Epidermal melanocyte (primary cell): Measurements from ENCODE around the gene CCT8L2.
"Not testable (repeated sequence)": the region's sequence is repeated elsewhere in the genome, so short reads cannot be mapped to it uniquely, and the experiment has no call there.

ENCODE experiments used
- DNase-seq: peaks from one replicate; pipeline ENCODE4 v3.0.0; 2011; ENCODE audit warnings: low spot score; ENCODE audit not compliant: insufficient read length

The CCT8L2 gene

DNA sequence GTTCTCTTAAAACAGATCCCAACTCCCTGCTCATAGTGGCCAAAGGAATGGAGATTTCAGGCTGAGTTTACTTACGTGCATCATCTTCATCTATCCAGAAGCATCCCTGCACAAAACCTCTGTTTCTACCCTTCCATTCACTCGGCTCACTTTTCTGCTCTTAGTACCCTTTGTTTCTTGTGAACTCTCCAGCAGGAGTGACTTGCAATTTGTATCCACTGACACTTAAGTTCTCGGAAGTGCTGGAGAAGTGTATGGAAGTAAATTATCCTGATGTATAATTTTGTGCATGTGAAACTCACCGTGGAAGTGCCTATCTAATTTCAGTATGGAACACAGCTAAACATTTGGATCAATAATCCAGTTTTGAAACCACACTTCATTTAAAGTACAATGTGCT, 7.0 kb upstream of the CCT8L2 start:
- DNase-seq: not testable (repeated sequence)

DNA sequence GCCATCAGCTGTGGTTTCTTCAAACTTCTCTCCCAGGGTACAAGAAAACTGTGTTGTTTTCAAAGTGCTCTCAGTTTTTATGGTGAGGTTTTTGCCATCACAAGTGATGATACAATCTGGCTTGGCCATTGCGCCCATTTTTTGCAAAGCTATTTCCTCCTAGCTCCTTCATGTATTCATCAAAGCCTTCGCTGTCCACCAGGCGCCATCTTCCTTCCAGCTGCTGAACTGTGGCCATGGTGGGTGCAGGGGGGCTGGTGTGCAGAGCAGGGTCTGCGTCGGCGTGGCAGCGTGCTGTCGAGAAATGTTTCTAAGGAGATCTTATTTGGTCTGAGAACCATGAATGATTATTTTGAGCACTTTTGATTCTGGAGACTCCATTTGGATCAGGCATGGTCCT, 2.6 kb upstream of the CCT8L2 start:
- DNase-seq: not testable (repeated sequence)

DNA sequence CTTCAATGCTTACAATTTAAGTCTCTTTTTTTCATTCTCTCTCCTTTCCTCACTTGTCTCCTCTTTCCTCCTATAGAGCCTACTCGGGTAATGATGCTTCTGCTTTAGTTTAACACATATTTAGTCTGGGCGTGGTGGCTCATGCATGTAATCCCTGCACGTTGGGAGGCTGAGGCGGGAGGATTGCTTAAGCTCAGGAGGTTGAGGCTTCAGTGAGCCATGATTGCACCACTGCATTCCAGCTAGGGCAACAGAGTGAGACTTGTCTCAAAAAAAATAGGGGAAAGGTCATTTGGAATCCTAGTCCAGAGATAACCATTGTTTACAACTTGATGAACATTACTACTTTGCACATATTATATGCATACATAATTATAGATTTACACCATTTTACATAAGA, 1.4 kb upstream of the CCT8L2 start:
- no peak for DNase-seq

DNA sequence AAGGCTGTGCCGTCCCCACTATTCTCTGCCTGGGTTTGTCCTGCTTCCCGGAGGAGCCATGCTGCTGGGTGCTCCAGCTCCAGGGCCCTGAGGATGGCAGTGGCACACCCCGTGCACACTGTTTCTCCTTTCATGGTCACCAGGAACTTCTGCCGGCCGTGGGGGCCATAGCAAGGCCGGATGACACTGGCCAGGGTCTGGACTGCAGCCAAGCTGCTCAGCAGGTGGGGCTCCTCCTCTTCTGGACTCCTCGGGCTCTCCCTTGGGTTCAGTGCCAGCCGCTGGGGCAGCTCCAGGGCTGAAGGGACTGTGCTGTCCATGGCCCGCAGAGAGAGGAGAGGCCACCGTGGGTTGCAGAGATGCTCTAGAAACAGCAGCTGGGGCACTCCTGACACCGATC, 379 bp downstream of the CCT8L2 start:
- DNase-seq: not testable (repeated sequence)

DNA sequence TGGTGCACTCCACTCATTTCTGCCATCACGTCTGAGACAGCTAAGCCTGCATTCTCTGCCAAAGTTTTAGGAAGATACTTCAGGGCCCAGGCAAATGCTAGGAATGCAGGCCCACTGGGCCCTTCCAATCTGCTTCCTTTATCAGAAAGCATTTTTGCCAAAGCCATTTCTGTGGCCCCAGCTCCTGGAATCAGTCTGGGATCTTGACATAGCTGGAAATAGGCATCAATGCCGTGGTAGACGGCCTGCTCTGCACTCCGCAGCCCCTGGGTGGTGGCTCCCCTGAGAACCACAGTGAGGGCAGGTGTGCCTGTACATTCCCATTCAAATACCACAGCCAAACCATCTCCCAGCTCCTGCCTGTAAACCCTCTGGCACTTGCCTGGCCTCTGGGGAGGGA, 1.5 kb downstream of the CCT8L2 start:
- DNase-seq: not testable (repeated sequence)

DNA sequence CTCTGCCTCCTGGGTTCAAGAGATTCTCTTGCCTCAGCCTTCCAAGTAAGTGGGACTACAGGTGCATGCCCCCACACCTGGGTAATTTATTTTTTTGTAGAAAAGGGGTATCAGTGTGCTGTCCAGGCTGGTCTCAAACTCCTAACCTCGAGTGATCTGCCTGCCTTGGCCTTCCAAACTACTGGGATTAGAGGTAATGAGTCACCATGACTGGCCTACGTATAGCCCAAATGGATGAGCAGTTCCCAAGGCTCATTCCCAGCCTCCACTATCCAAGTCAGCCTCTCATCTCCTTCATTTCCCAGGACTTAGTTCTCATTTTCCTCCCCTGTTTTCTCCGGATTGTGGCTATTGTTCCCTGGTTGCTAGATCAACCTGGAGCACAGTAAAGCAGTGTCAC, 5.6 kb downstream of the CCT8L2 start:
- no peak for DNase-seq

DNA sequence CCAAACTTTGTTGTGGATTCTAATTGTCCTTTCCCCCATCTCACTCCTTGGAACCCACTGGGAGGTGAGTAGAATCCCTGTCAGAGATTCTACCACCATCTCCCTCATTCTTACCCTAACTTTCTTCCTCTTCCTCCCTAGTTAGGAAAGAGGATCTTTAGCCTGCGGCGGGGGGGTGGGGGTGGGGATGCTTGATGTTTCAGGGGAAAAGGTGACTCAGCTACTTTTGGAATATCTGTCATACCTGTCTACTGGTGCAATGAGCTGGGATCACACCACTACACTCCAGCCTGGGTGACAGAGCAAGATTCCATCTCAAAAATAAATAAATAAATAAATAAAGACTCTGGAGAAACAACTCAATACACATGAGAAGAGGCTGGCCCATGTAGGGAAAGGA, 6.4 kb downstream of the CCT8L2 start:
- DNase-seq: no peak

DNA sequence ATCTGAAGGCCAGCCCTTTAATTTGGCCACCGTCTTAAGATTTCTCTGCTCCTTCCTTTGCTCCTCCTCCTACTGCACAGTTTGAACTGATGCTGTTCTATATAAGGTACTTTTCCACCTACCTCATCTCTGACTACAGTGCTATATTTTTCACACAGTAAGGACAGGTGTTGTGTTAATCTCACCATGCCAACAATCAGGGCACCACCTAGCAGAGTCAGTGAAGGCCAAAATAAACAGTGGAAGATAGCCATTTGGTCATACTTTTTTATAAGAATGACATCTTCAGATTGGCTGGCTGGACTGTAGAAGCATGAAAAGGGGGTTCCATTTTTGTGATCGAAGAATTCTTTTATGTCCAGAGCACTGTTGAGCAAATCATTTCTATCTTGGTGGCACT, 11.7 kb downstream of the CCT8L2 start:
- DNase-seq: not testable (repeated sequence)

DNA sequence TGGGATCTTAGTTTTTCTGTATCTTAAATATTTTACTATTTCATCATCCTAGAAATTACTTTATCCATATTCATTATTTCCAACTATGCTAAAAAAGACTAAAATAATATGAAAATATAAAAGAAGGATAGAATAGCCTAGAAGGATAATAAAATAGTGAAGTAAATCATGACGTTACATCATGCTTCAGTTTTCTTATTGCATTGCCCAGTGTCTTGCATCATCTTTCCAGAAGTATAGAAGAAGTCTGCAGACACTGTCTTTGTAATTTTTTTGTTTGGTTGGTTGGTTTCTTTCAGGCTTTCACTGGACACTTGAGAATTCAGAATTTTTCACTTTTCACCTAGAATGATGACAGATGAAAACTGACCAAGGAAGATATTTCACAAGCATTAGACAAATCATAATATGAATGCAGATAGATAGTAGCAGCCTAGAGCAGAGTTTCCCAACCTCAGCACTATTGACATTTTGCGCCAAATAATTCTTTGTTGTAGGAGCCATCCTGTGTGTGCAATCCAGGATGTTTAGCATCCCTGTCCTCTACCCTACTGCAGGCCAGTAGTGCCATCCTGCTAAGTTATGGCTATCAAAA, 23.3 kb downstream of the CCT8L2 start:
- not testable (repeated sequence) for DNase-seq

DNA sequence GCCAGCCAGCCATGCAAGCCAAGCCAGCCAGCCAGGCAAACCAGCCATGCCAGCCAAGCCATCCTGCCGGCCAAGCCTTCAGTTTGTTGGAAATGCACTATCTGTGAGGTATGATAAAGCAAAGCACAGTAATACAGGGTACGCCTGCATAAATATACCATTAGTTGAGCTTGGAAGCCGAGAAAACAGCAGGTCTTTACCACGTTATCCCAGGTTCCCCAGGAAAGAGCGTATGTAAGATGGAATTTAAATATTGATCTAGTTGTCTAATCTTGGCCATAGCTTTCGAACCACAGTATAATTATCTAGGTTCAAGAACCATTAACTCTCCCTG, 24.2 kb downstream of the CCT8L2 start:
- no peak for DNase-seq

DNA sequence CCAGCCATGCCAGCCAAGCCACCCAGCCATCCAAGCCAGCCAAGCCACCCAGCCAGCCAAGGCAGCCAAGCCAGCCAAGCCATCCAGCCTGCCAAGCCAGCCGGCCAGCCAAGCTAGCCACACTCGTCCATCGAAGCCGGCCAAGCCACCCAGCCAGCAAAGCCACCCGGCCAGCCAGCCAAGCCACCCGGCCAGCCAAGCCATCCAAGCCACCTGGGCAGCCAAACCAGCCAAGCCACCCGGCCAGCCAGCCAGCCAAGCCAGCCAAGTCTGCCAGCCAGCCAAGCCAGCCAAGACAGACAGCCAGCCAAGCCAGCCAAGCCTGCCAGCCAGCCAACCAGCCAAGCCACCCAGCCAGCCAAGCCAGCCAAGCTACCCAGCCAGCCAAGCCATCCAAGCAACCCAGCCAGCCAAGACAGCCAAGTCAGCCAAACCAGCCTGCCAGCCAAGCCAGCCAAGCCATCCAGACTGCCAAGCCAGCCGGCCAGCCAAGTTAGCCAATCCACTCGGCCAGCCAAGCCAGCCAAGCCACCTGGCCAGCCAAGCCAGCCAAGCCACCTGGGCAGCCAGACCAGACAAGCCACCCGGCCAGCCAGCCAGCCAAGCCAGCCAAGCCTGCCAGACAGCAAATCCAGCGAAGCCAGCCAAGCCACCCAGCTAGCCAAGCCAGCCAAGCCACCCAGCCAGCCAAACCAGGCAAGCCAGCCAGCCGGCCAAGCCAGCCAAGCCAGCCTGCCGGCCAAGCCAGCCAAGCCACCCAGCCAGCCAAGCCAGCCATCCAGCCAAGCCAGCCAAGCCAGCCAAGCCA, 24.8 kb downstream of the CCT8L2 start:
- not testable (repeated sequence) for DNase-seq

DNA sequence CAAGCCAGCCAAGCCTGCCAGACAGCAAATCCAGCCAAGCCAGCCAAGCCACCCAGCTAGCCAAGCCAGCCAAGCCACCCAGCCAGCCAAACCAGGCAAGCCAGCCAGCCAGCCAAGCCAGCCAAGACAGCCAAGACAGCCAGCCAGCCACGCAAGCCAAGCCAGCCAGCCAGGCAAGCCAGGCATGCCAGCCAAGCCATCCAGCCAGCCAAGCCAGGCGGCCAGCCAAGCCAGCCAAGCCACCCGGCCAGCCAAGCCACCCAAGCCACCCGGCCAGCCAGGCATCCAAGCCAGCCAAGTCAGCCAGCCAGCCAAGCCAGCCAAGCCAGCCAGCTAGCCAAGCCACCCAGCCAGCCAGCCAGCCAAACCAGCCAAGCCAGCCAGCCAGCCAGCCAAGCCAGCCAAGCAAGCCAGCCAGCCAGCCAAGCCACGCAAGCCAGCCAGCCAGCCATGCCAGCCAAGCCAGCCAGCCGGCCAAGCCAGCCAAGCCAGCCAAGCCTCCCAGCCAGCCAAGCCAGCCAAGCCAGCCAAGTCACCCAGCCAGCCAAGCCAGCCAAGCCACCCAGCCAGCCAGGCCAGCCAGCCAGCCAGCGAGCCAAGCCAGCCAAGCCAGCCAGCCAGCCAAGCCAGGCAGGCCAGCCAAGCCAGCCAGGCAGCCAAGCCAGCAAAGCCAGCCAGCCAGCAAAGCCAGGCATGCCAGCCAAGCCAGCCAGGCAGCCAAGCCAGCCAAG, 26.0 kb downstream of the CCT8L2 start:
- DNase-seq: not testable (repeated sequence)

DNA sequence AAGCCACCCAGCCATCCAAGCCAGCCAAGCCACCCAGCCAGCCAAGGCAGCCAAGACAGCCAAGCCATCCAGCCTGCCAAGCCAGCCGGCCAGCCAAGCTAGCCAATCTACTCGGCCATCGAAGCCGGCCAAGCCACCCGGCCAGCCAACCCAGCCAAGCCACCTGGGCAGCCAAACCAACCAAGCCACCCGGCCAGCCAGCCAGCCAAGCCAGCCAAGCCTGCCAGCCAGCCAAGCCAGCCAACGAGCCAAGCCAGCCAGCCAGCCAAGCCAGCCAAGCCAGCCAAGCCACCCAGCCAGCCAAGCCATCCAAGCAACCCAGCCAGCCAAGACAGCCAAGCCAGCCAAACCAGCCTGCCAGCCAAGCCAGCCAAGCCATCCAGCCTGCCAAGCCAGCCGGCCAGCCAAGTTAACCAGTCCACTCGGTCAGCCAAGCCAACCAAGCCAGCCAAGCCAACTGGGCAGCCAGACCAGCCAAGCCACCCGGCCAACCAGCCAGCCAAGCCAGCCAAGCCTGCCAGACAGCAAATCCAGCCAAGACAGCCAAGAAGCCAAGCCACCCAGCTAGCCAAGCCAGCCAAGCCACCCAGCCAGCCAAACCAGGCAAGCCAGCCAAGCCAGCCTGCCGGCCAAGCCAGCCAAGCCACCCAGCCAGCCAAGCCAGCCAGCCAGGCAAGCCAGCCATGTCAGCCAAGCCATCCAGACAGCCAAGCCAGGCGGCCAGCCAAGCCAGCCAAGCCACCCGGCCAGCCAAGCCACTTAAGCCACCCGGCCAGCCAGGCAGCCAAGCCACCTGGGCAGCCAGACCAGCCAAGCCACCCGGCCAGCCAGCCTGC, 26.8 kb downstream of the CCT8L2 start:
- not testable (repeated sequence) for DNase-seq

DNA sequence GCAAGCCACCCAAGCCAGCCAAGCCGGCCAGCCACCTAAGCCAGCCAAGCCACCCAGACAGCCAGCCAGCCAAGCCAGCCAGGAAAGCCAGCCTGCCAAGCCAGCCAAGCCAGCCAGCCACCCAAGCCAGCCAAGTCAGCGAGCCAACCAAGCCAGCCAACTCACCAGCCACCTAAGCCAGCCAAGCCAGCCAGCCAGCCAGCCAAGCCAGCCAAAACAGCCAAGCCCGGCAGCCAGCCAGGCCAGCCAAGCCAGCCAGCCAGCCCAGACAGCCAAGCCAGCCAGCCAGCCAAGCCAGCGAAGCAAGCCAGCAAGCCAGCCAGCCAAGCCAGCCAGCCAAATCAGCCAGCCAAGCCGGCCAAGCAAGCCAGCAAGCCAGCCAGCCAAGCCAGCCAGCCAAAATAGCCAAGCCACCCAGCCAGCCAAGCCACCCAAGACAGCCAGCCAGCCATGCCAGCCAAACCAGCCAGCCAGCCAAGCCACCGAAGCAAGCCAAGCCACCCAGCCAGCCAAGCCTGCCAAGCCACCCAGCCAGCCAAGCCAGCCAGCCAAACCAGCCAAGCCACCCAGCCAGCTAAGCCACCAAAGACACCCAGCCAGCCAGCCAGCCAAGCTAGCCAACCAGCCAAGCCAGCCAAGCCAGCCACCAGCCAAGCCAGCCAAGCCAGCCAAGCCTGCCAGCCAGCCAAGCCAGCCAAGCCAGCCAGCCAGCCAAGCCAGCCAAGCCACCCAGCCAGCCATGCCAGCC, 27.6 kb downstream of the CCT8L2 start:
- DNase-seq: not testable (repeated sequence)

DNA sequence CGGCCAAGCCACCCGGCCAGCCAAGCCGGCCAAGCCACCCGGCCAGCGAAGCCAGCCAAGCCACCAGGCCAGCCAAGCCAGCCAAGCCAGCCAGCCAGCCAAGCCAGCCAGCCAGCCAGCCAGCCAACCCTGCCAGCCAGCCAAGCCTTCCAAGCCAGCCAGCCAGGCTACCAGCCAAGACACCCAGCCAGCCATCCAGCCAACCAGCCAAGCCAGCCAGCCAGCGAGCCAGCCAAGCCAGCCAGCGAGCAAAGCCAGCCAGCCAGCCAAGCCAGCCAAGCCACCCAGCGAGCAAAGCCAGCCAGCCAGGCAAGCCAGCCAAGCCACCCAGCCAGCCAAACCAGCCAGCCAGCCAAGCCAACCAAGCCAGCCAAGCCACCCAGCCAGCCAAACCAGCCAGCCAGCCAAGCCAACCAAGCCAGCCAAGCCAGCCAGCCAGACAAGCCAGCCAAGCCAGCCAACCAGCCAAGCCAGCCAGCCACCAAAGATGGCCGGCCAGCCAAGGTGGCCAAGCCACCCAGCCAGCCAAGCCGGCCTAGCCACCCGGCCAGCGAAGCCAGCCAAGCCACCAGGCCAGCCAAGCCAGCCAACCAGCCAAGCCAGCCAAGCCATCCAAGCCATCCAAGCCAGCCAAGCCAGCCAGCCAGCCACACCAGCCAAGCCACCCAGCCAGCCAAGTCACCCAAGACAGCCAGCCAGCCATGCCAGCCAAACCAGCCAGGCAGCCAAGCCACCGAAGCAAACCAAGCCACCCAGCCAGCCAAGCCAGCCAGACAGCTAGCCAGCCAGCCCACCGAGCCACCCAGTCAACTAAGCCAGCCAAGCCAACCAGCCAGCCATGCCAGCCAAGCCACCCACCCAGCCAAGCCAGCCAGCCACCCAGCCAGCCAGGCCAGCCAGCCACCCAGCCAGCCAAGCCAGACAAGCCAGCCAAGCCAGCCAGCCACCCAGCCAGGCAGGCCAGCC, 28.8 kb downstream of the CCT8L2 start:
- DNase-seq: no peak

DNA sequence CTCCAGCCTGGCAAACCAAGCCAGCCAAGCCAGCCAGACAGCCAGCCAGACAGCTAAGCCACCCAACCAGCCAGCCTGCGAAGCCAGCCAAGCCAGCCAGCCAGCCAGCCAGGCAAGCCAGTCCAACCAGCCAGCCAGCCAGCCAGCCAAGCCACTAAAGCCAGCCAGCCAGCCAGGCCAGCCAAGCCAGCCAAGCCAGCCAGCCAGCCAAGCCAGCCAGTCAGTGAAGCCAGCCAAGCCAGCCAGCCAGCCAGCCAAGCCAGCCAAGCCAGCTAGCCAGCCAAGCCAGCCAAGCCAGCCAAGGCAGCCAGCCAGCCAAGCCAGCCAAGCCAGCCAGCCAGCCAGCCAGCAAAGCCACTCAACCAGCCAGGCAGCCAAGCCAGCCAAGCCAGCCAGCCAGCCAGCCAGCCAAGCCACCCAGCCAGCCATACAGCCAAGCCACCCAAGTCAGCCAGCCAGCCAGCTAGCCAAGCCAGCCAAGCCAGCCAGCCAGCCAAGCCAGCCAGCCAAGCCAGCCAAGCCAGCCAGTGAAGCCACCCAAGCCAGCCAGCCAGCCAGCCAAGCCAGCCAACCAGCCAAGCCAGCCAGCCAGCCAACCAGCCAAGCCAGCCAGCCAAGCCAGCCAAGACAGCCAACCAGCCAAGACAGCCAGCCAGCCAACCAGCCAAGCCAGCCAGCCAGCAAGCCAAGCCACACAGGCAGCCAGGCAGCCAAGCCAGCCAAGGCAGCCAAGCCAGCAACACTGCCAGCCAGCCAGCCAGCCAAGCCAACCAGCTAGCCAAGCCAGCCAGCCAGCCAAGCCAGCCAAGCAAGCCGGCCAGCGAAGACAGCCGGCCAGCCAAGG, 29.7 kb downstream of the CCT8L2 start:
- no peak for DNase-seq

DNA sequence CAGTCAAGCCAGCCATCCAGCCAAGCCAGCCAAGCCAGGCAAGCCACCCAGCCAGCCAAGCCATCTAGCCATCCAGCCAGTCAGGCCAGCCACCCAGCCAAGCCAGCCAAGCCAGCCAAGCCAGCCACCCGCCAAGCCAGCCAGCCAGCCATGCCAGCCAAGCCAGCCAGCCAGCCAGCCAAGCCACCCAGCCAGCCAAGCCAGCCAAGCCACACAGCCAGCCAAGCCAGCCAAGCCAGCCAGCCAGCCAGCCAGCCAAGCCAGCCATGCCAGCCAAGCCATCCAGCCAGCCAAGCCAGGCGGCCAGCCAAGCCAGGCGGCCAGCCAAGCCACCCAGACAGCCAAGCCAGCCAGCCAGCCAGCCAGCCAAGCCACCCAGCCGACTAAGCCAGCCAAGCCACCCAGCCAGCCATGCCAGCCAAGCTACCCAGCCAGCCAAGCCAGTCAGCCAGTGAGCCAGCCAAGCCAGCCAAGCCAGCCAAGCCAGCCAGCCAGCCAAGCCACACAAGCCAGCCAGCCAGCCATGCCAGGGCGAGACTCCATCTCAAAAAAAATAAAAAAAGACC, 31.4 kb downstream of the CCT8L2 start:
- not testable (repeated sequence) for DNase-seq

DNA sequence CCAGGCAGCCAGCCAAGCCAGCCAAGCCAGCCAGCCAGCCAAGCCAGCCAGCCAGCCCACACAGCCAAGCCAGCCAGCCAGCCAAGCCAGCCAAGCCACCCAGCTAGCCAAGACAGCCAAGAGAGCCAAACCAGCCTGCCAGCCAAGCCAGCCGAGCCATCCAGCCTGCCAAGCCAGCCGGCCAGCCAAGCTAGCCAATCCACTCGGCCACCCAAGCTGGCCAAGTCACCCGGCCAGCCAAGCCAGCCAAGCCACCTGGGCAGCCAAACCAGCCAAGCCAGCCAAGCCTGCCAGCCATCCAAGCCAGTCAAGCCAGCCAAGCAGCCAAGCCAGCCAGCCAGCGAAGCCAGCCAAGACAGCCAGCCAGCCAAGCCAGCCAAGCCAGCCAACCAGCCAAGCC, 32.0 kb downstream of the CCT8L2 start:
- not testable (repeated sequence) for DNase-seq
